NOMO-1 treated with dmso at 0.1 percent for 144 hours (cell line): ENCODE data around the gene TNNC1.

Source experiments
- DNase-seq: peaks from one replicate; lab custom pipeline; 2025; ENCODE audit not compliant: unreplicated experiment; lab: John Stamatoyannopoulos, UW

The TNNC1 gene

DNA sequence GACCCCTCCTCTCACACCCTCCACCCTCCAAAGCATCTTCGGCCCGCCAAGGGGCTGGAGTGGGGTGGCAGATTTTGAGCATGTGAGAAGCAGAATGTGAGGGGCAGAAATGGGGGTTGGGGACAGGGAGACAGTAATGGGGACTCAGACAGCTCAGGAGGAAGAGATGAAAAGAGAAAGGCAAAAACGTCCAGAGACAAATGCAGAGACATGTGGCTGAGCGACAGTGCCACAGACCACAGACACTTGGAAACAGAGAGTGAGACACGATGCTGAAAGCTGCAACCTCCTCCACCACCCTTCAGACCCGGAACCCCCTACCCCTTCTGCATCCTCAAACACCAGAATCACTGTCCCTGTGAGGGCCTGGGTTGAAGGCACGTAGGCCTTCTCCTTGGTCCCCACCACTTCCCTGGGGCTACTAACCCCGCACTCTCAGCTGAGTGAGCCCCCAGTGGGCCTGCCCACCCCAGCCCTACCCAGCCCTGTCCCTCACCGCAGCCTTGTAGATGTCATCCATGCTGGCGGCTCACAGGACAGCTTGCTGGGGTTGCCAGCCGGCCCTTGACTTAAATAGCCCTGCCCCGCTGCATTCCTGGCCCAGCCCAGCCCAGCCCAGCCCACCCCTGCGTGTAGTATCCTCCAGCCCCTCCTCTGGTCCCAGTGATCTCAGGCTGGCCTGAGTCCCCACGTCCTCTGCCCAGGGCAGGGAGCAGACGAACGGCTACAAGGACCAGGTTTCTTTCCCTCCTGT is at the start of gene TNNC1:
Gene TNNC1 (minus strand): TSS at position 546 of the 754 bp plus-strand sequence. CDS start 26 bp downstream, at position 520.
- DNase-seq = no peak

DNA sequence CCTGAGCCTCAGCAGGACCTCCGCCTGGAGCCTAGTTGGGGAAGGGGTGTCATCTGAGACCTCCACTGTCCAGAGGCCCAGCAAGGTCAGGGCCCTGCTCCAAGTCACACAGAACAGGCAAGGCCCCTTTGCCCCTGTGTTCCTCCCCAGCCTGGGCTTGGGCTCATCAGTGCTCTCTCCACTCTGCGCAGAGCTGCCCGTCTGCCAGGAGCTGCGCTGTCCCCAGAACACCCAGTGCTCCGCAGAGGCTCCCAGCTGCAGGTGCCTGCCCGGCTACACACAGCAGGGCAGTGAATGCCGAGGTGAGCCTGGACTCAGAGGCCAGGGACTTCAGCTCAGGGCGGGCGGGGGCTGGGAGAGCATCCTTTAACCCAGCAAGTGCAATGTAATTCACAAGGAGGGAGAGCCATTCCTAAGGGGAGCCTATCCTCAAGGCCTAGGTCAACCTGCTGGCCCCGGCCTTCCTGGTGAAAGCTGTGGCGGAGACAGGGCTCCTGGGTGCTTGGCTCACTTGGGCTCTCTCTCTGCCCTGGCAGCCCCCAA is 49.0 kb upstream of the TNNC1 start:
- DNase-seq = no peak

DNA sequence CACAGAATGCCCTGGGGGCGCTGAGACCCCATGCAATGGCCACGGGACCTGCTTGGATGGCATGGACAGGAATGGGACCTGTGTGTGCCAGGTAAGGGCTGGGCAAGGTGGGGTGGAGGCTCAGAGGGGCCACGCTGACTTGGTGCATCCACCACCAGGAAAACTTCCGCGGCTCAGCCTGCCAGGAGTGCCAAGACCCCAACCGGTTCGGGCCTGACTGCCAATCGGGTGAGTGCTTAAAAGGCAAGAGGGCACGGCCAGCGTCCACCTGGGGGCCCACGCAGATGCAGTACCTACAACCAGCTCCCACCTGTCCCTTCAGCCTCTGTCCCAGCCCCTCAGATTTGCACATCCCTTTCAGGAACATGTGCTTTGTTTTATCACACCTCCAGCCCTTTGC is 48.2 kb upstream of the TNNC1 start:
- no peak for DNase-seq

DNA sequence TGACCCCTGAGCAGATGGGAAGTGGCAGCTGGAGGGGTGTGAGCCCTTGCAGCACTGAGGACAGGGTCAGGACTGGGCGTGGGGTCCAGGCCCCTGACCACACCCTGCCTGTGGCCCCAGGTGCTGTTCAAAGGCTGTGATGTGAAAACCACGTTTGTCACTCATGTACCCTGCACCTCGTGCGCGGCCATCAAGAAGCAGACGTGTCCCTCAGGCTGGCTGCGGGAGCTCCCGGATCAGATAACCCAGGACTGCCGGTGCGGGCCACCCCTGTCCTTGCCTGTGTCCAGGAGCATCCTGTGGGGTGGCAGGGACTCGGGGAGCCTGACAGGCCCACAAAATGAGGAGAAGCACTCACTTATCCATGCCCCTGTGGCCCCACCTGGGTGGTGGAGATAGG is 47.2 kb upstream of the TNNC1 start:
- no peak for DNase-seq

DNA sequence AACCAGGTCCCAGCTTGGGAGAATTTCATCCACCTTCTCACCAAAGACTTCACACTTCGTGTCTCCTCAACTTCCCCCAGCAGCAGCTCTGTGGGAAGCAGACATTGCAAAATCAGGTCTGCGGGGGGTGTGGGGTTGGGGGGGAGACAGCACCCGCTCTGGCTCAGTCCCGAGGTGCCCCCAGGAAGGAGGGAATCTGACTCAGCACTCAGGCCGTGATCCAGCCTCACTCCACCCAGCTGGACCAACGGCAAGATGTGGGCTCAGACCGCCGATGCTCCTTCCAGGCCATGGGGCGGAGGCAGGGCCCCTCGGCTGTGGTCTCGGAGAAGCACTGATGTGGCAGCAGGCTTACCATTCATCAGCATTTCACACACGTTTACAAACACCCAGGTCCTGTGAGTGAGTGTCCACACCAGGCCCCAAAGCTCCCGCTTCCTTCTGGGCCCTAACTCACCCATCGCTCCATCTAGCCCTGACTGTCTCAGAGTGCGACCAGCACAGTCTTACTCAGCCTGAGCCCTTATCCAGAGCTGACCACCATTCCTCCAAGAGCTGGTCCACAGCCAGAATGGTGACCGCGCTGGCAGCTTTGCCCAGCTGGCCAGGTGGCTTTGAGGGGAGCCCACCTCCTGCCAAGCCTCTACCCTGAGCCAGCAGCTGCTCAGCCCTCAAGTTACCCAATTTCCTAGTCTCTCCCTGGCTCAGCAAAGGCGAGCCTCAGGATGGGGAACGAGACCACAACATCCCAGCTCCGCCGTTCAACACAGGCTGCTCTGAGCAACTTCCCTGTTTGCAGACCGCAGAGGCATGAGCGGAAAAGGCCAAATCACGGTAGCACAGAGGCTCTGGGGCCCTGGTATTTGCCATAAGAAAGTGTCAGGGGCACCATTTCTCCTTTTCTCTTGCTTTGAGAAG is 44.6 kb upstream of the TNNC1 start:
- DNase-seq = peak; percentile 90

DNA sequence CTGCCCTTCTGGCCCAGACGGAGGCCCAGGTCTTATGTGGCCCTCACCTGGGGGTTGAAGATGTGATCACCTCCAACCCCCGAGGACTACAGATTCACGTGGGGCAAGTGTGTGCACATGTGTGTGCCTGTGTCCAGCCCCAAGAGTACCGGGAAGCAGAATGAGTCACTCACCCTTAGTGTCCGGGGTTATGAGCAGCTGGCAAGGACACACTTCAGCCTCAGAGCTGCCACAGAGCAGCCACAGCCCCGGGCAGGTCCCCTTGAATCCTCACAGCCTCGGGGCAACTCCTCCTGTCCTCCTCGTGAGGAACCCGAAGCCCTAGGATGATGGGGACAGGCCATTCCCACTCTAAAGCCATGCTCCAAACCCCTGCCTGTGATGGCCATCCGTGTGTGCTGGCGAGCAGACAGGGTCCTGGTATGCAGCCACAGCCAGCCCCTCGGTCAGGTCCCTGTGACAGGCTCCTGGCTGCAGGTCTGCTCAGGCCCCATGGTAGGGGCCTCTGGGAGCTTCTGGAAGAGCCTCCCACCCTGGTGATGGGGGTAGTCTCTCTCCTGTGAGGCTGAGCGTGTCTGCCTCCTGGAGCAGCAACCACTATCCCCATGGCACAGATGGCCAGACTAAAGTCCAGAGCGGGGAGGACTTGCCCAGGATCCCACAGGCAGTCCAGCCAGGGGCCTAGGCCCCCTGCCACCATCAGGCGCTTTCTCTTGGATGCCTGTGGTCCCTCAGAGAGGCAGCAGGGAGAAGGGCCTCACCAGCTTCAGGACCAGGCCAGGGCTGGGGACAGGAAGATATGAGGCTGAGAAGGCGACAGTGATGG is 42.1 kb upstream of the TNNC1 start:
- no peak for DNase-seq

DNA sequence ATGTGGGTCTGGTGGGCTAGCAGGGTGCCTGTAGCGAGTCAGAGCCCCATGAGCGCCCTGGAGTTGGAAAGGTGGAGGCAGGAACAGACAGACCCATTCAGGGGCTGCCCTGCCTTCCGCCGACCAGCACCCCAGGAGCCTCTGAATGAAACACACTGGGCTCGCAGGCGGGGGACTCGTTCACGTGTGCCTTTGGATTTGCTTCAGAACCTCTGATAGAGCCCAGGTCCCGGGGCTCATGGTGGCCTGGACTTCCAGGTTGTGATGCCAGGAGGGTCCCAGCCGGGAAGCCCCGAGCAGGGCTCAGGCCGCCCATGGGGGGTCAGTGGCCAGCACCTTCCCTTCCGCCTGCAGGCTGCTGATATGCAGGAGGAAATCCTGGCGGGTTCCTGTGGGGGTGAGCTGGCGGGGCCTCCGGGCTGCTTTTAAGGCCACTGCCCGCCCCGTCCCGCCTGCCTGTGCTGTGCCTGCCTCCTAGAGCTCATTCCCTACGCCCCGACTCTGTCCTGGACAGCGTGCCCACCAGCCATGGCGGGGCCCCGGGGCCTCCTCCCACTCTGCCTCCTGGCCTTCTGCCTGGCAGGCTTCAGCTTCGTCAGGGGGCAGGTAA is 41.1 kb upstream of the TNNC1 start, which contains the start of gene STAB1:
Gene STAB1 (plus strand): TSS at position 453 of the 610 bp plus-strand sequence. CDS start 76 bp downstream, at position 529.
- no peak for DNase-seq

DNA sequence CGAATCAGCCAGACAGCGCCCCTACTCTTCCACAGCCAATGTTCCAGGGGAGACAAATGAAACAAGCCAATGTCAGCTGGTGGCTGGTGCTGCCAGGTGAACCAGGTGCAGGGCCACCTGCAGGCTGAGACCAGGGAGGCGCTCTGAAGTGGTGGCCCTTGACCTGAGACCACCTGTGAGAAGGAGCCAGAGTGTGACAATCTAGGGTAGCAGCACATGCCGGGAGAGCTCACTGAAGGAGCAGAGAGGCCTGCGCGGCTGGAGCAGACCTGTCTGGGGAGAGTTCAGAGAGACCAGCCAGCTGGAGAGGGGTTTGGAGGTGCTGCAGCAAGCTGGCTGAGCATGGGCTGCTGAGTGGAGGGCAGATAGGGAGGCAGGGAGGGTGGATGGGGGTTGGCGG is 40.6 kb upstream of the TNNC1 start:
- DNase-seq = no peak

DNA sequence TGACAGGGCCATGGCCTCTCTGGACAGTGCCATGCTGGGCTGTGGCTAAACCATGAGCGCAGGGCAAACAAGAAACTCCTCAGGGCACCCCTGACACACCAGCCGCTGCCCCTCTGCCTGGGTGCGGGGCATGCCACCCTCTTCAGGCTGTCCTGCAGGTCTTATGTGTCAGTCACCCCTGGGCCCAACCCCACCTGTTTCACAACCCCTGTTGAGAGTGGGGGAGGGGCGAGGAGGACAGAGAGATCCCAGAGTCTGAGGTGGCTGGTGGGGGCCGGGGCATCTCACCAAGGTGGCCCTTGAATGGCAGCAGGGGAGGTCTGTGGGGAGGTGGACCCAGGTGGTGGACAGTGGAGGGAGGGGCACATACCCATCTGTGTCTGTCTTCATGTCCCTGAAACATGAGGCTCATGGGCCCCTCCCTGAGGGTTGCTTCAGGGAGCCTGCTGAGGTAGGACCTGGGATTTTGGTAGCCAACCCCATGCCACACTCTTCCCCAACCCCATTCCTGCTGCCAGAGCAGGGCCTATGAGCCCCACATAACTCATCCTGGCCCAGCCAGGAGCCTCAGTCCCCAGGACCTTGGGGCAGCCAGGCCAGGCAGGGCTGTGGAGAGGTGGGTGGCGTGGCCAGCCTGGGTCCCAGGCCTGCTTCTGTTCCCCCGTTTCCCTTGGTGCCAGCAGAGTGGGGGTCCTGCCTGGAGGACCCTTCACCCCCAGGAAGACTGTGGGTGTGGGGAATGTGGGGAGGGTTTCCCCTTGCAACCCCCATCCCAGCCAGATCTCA is 39.6 kb upstream of the TNNC1 start:
- no peak for DNase-seq

DNA sequence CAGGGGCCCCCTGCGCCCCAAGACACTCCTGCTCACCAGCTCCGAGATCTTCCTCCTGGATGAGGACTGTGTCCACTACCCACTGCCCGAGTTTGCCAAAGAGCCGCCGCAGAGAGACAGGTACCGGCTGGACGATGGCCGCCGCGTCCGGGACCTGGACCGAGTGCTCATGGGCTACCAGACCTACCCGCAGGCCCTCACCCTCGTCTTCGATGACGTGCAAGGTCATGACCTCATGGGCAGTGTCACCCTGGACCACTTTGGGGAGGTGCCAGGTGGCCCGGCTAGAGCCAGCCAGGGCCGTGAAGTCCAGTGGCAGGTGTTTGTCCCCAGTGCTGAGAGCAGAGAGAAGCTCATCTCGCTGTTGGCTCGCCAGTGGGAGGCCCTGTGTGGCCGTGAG is 38.2 kb upstream of the TNNC1 start:
- DNase-seq = no peak

DNA sequence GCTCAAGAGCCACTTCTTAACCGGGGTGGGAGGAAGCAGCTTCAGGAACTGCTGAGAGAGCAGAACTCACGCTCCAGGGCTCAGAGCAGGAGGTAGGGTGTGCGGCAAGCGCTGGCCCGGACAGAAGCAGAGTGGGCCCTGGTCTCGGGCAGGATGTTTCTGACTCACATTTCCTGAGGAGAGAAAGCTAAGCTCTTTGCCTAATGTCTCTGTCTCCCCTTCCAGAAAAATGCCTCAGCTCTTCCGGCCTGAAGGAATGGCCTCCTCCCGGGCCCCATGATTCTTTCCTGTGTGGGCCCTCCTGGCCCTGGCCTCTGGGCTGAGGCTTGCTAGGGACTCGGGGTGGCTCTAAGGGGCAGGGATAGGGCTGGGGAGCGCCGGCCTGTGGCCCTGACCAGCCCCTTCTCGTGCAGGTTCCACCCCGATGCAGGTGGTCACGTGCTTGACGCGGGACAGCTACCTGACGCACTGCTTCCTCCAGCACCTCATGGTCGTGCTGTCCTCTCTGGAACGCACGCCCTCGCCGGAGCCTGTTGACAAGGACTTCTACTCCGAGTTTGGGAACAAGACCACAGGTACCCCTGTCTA is 37.2 kb upstream of the TNNC1 start:
- no peak for DNase-seq

DNA sequence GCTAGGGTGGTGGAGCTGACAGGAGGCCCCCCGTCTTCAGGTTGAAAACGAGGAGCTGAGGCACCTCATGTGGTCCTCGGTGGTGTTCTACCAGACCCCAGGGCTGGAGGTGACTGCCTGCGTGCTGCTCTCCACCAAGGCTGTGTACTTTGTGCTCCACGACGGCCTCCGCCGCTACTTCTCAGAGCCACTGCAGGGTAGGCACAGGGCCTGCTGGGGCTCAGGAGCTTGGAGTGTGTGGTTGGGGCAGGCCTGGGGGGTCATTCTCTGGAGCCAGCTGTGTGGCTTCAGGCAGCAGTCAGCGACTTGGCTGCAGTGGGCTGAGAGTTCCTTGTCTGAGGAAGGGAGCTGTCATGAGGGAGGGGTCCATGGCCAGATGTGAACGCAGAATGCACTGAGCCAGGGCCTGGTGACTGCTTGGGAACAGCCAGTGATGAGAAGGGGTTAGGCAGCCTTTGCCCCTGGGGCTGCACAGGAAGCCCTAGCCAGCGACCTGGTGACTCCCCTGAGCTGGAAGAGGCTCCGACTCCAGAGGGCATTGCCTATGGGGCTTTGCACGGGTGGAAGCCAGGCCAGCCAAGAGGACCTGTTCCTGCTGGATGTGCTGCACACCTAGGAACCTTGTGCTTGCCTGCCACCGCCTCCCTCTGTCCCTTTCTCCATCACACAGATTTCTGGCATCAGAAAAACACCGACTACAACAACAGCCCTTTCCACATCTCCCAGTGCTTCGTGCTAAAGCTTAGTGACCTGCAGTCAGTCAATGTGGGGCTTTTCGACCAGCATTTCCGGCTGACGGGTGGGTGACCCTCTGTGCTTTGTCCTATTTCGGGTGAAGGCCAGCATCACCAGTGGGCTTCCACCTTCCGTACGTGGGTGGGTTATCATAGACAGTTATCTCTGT is 36.4 kb upstream of the TNNC1 start:
- DNase-seq = no peak

DNA sequence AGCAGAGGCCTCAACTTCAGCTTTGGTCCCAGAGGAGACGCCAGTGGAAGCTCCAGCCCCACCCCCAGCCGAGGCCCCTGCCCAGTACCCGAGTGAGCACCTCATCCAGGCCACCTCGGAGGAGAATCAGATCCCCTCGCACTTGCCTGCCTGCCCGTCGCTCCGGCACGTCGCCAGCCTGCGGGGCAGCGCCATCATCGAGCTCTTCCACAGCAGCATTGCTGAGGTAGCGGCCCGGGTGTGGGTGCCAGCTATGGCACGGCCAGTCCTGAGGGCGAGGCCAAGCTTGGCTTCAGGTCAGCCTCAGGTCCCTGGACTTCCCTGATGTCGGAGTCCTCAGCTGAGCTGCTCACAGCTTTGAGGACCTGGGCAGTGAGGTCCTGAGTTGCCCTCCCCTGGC is 35.6 kb upstream of the TNNC1 start:
- no peak for DNase-seq

DNA sequence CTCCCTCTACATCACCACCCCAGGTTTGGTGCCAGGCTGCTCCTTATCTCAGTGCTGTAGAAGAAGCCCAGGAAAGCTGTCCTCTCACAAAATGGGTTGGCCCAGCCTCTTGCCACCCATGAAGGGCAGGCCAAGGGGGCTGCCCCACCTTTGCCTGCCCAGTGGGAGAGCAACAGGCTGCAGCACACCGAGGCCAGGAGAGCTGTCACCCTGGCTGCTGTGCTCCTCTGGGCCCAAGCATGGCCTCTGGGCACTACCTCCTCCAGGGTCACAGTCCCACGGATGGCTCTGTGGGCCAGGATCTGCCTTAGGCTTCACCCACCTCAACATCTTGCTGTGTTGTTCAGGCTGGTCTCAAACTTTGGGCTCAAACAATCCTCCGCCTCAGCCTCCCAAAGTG is 34.9 kb upstream of the TNNC1 start:
- DNase-seq = no peak

DNA sequence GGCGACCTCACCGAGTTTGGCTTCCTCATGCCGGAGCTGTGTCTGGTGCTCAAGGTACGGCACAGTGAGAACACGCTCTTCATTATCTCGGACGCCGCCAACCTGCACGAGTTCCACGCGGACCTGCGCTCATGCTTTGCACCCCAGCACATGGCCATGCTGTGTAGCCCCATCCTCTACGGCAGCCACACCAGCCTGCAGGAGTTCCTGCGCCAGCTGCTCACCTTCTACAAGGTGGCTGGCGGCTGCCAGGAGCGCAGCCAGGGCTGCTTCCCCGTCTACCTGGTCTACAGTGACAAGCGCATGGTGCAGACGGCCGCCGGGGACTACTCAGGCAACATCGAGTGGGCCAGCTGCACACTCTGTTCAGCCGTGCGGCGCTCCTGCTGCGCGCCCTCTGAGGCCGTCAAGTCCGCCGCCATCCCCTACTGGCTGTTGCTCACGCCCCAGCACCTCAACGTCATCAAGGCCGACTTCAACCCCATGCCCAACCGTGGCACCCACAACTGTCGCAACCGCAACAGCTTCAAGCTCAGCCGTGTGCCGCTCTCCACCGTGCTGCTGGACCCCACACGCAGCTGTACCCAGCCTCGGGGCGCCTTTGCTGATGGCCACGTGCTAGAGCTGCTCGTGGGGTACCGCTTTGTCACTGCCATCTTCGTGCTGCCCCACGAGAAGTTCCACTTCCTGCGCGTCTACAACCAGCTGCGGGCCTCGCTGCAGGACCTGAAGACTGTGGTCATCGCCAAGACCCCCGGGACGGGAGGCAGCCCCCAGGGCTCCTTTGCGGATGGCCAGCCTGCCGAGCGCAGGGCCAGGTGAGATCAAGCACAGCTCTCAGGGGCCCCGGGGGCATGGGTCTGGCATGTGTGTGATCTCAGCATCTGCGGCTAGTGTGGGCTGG is 34.2 kb upstream of the TNNC1 start:
- DNase-seq = no peak

DNA sequence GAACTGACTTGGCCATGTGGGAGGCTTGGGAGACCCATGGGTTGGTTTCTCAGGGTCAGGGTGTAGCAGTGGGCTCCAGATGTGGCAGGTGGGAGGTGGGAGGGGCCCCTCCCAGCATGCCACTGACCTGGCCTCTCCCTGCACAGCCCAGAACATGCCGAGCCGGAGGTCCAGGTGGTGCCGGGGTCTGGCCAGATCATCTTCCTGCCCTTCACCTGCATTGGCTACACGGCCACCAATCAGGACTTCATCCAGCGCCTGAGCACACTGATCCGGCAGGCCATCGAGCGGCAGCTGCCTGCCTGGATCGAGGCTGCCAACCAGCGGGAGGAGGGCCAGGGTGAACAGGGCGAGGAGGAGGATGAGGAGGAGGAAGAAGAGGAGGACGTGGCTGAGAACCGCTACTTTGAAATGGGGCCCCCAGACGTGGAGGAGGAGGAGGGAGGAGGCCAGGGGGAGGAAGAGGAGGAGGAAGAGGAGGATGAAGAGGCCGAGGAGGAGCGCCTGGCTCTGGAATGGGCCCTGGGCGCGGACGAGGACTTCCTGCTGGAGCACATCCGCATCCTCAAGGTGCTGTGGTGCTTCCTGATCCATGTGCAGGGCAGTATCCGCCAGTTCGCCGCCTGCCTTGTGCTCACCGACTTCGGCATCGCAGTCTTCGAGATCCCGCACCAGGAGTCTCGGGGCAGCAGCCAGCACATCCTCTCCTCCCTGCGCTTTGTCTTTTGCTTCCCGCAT is 33.4 kb upstream of the TNNC1 start:
- DNase-seq = no peak
